Pulmonary artery endothelial cell (primary cell): ENCODE measurements around the gene SLC15A2. TPM values are rescaled to one million over a fixed set of nuclear protein-coding genes. Genes with fewer than 3 reads are reported as not detected.
"Not testable (repeated sequence)": the region's sequence is repeated elsewhere in the genome, so short reads cannot be mapped to it uniquely, and the experiment has no call there.

ENCODE experiments used
- DNase-seq: peaks from one replicate; pipeline ENCODE4 v3.0.0-alpha.2; 2011; ENCODE audit warnings: low read depth, low spot score
- total RNA-seq: library from RNA; depleted of rRNA; stranded (reverse); fragments of >200 nt; gene quantifications from 2 replicates; pipeline ENCODE4 v1.2.3, GENCODE V29; 2014

SLC15A2 gene, protein sequence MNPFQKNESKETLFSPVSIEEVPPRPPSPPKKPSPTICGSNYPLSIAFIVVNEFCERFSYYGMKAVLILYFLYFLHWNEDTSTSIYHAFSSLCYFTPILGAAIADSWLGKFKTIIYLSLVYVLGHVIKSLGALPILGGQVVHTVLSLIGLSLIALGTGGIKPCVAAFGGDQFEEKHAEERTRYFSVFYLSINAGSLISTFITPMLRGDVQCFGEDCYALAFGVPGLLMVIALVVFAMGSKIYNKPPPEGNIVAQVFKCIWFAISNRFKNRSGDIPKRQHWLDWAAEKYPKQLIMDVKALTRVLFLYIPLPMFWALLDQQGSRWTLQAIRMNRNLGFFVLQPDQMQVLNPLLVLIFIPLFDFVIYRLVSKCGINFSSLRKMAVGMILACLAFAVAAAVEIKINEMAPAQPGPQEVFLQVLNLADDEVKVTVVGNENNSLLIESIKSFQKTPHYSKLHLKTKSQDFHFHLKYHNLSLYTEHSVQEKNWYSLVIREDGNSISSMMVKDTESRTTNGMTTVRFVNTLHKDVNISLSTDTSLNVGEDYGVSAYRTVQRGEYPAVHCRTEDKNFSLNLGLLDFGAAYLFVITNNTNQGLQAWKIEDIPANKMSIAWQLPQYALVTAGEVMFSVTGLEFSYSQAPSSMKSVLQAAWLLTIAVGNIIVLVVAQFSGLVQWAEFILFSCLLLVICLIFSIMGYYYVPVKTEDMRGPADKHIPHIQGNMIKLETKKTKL
- total RNA-seq = 0.07 and 0.28 TPM in 2 replicates

DNA sequence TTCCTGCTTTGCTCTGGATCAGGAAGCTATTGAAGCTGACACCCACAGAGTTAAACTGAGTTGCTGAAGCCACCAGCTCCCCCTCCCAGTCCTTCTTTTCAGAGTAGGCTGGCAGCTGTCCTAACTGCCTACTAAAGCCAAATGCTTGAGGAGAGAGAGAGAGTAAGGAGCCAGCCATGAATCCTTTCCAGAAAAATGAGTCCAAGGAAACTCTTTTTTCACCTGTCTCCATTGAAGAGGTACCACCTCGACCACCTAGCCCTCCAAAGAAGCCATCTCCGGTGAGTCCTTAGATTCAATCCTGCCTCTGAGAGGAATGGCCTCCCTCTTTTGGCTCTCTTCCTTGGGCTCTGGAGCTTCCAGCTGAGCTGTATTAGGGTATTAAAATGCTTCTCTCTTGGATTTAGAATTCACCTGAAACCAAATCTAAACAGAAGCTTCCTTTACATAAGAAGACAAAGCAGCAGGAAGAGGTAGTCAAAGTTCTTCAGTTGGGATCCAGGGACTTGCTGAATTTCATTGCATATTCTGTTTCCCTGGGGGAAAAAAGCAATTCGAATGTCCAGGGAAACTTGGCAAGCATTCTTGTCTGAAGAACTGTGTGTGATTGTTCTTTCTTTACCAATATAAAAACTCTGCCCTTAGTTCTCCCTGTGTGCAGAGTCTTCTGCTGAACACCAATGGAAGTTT, at the start of gene SLC15A2:
Gene SLC15A2 (plus strand): TSS at position 101 of the 690 bp plus-strand sequence. CDS start 76 bp downstream, at position 177.
- DNase-seq = peak; percentile 24

DNA sequence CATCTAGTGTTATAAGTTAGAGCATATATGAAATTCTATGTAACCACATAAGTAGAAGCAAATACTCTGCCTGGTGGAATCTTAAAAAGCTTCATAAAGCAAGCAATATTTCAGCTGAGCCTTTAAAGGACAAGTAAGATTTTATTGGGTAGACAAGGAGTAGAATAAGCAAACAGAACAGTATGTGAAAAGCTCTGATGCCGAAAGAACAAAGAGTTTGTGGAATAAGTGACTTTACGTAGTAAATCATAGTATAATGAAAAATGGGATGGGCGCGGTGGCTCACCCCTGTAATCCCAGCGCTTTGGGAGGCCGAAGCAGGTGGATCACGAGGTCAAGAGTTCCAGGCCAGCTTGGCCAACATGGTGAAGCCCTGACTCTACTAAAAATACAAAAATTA, 49.3 kb upstream of the SLC15A2 start:
- no peak for DNase-seq

DNA sequence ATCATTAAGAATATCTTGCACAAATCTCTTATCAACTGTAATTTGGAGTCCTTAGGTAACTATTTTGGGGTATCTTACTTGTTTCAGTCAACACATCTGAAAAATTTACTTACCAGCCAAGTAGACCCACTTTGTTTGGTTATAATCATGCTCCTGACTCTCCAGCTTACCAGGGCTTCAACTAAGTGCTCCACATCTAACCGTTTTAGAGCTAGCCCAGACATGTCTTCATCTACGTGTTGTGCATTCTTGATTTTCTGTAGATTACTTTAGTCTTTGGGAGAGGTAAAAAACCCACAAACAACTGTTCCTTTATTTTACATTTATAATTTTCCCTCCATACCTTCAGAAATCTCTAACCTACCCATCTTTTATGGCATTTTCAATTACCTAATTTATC, 41.9 kb upstream of the SLC15A2 start:
- no peak for DNase-seq

DNA sequence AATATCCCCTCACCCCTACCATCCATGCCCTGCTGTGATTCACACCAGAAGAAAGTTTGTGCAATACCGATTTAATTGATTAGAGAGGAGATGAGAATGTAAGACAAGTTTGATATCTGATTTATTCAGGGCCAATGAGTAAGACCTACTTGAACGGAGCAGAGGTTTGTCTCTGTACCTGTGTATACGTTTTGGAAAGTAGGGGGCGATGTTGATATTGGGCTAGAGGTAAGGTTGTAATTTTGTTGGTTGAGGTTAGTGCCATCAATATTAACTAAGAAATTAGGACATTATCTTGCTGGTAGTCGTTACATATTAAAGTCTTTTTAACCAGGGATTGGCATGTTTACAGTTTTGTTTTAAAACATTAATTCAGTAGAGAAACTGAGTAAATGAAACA, 38.6 kb upstream of the SLC15A2 start:
- no peak for DNase-seq

DNA sequence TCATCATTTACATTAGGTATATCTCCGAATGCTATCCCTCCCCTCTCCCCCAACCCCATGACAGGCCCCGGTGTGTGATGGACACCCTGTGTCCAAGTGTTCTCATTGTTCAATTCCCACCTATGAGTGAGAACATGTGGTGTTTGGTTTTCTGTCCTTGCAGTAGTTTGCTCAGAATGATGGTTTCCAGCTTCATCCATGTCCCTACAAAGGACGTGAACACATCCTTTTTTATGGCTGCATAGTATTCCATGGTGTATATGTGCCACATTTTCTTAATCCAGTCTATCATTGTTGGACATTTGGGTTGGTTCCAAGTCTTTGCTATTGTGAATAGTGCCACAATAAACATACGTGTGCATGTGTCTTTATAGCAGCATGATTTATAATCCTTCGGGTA, 36.4 kb upstream of the SLC15A2 start:
- DNase-seq = not testable (repeated sequence)

DNA sequence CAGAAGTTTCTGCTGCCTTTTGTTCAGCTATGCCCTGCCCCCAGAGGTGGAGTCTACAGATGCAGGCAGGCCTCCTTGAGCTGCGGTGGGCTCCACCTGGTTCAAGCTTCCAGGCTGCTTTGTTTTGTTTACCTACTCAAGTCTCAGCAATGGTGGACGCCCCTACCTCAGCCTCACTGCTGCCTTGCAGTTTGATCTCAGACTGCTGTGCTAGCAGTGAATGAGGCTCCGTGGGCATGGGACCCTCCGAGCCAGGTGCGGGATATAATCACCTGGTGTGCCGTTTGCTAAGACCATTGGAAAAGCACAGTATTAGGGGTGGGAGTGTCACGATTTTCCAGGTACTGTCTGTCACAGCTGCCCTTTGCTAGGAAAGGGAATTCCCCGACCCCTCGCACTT, 31.0 kb upstream of the SLC15A2 start:
- not testable (repeated sequence) for DNase-seq

DNA sequence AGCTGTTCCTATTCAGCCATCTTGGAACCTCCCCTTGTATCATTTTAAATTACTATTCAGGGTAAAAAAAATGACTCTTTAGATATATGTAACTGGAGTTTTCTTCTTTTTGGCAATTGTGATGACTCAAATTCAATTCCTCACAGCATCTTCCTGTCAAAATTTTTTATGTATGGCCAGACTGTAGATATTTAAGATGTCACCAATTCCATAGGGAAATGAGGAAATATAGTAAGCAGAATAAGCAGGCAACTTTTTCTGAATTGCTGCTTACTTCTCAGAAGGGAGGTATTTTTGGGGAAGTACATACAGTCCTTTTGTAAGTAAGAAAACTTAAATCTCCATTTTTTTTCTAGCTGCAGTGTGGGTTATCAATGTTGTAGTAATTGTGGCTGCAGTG, 30.4 kb upstream of the SLC15A2 start:
- no peak for DNase-seq

DNA sequence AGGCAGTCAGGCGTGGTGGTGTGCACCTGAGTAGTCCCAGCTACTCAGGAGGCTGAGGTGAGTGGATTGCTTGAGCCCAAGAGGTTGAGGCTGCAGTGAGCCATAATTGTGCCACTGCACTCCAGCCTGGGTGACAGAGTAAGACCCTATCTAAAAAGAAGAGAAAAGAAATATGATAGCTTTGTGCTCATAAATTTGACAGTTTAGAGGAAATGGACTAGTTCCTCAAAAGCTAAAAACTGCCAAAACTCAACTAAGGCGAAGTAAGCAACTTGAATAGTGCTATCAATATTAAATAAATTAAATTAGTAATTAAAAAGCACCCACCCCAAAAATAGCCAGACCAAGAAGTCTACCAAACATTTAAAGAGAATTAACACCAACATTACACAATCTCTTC, 24.5 kb upstream of the SLC15A2 start:
- no peak for DNase-seq

DNA sequence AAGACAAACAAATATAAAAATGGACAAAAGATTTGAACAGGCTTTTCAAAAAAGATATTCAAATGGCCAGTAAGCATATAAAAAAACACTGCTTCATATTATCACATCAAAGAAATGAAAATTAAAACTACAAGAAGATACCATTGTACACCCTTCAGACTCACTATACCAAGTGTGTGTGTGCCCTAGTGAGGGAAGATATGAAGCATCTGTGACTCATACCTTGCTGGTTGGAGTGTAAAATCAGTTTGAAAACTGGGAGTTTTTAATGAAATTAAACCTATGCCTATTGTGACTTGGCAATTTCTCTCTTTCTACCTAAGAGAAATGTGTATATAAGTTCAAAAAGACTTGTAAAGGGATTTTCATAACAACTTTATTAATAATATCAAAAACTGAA, 23.5 kb upstream of the SLC15A2 start:
- DNase-seq = no peak

DNA sequence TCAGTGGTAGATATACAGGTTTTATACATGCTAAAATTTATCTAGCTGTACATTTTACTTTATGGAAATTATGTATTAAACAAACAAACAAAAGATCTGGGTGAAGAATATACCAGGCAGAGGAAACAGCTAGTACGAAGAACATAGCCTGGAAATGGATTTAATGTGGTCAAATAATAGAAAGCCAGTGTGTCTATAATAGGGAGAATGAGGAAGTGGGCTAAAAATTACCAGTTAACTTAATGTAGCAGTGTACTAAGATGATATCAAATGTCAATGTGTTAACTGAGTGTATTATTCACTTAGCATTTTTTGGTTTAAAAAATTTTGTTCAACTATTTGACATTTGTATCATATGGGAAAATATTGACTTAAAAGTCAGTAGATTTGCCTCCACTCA, 22.8 kb upstream of the SLC15A2 start:
- no peak for DNase-seq

DNA sequence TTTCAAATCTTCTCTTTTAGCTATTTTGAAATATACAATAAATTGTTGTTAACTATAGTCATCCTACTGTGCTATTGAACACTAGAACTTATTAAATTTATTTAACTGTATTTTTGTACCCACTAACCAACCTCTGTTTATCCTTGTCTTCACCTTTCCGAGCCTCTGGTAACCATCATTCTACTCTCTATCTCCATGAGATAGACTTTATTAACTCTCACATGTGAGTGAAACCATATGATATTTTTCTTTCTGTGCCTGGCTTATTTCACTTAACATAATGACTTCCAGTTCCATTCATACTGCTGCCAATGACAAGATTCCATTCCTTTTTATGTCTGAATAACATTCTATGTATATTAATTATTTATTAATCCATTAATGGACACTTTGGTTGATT, 15.8 kb upstream of the SLC15A2 start:
- no peak for DNase-seq

DNA sequence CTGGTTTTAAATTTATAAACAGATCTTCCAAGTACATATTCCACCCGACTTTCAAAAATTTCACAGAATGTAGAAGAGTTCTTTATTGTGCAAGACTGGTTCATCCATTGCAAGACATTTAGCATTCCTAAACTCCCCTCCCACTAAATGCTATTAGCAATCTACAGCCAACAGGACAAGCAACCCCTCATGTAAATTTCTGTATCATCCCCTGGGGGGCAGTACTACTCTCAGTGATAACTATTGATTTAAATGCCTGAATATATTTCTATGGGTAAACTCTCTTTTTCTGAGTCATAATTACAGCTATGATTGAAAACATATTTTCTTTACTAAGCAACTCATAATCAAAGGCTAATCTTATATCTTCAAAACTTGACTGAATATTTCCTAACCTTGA, 10.7 kb upstream of the SLC15A2 start:
- no peak for DNase-seq

DNA sequence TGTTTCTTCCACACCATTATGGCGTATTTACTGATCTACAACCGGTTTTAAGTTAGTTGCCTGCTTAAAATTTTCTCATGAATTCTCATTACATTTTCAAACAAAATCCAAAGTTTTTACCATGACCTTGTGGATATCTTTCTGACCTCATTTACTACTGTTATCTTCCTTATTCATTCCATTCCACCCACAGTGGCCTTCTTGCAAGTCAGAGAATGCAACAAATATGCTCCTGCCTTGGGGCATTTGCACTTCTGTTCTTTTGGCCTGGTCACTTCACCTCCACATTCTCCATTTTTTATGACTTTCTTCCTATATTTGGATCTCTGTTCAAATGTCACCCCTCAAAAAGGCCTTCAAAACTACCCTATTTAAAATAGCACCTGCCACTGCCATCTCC, 8.8 kb upstream of the SLC15A2 start:
- DNase-seq = no peak

DNA sequence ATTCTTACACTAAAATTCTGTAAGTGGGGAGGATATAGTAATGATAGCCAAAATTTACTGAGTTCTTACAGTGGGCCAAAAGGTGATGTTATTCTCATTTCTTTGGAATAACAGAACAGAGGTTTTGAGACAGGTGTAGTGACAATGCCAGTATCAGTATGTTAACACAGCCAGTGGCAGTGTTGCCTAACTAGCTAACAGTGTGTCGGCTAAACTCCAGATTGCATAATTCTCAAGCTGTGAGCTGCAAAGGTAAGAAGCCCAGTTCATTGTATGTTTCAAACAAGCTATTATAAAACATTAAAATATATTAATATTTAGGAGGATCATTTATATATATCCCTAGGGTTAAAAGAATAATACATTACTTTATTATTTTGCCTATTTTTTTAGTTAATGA, 920 bp downstream of the SLC15A2 start:
- no peak for DNase-seq

DNA sequence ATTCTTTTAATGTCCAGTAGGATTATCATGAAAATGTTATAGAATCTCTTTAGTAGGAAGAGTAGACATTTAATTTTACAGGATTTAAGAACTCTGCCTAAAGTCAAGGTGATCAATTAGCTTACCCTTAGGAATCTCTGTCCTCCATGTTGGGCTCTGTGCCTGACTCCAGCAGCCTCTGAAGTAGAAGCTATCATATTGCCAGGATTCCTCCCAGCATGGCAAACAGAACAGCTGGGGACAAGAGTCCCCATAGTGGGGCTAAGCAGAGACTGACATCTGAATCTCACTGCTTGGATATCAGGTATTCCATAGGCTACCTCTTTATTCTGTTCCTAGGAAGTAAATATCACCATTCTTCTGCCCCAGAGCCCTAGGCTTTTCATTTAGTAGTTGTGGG, 1.5 kb downstream of the SLC15A2 start:
- DNase-seq = no peak

DNA sequence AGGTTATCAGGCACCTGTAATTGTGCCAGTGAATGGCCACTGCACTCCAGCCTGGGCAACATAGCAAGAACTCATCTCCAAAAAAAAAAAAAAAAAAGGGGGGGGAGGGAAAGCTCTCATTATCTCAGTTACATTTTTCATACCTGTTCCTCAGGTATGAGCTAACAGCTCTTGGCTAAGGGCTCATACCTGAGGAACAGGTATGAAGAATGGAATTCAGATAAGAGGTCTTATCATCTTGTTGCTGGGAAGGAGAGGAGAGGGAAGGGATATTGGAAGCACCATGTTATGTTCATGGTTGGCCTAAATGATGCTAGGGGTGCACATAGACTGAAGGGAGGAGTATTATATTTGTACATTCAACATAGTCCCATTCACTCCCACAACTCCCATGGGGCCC, 2.6 kb downstream of the SLC15A2 start:
- no peak for DNase-seq

DNA sequence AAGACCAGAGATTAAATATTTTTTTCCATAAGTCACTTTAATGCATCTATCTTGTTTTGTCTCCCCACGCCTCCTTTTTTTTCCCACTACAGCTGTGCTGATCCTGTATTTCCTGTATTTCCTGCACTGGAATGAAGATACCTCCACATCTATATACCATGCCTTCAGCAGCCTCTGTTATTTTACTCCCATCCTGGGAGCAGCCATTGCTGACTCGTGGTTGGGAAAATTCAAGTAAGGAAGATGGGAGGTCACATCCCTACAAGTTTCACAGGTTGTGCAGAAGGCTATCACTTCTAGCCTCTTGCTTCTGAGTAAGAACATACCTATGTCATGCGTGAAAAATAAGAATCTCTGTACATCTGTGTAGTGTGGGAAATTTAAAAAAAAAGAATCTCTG, 3.1 kb downstream of the SLC15A2 start:
- DNase-seq = no peak

DNA sequence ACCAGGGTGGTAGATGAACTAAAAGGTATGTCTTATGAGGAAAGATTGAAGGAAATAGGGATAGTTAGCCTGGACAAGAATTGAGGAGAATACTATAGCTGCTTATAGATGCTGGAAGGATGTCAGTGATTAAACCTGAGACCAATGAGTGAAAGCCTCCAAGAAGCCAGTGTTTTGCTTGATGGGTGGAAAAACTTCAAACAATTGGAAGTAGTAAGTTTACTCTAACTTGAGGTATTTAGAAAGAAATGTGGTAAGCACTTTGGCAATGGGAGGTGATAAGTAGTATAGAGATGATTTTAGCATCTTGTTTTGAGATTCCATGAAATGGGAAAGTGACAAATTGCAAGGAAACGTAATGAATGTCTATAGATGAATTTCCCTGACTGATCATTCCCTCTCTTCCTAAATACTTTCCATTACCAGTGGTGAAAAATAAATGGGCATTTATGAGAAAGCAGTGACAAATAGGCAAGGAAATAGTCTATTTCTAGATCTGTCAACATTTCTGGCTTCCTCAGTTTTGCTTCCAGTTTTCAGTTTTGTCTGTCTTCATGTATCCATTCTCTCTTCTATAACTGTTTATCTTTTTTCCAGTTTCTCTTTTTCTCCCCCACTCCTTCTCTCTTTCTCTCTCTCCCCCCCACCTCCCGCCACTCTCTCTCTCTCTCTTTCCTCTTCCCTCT, 19.2 kb downstream of the SLC15A2 start:
- DNase-seq = no peak

DNA sequence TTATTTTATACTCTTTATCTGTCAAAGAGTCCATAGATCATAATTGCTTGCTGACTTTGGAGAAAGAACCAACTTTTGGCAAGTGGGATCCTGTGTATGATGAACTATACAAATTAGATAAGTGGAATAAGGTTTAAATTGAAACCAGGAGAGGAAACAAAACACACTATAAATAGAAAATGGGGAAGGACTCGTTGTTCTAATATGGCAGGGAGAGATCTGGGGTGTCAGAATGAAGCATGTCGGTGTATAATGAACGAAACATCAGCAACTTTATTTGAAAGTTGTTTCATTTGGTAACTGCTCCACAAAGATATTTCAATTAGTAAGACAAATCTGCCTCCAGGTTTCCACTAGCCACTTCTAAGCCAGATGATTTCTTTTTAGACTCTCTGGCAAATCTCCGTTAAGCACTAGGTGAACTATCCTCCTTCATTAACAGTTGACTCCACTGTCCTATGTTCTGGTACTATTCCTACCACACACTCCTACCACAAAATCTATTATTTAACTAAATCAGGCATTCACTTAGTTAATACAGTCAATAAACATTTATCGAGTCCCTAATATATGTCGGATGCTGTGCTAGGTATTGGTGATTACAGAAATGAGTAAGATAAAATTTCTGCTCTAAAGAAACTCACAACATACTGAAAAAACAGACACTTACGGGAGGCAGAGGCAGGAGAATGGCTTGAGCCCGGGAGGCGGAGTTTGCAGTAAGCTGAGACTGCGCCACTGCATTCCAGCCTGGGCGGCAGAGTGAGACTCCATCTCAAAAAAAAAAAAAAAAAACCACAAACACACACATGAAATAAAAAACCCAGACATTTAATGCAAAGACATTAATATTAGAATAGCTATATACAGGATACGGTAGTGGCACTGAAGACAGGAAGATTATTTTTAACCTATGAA, 20.1 kb downstream of the SLC15A2 start:
- DNase-seq = no peak

DNA sequence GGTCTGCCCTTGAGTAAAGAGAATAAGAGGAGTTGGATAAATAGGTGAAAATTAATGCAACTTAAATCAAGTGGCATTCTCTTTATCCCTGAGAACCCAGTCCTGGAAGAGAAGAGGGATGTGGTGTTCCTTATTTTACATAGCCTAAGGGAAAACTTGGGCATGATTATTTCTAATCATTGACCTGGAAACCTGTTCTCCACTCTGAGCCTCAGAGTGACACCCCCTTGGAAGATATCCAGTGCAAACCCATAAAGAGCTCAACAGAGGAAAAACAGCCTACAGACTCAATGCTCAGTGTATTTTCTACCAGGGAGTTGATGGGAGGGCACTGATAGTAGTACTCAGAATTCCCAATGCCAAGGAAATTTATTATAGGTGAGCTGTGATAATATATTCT, 22.0 kb downstream of the SLC15A2 start:
- DNase-seq = no peak
